K562 (cell line): Measurements from ENCODE around the gene FNBP1. TPM values are rescaled to one million over a fixed set of nuclear protein-coding genes. Genes with fewer than 3 reads are reported as not detected.

Experiments
- ATAC-seq: fragments of 200-7000 bp; cut with Tn5 transposase; 3 replicates; pipeline ENCODE4 v1.9.1; 2020; ENCODE audit warnings: moderate library complexity
- BruUV-seq: library from RNA; stranded (reverse); fragments of 400-500 nt; replicated peaks from 2 replicates; lab custom pipeline; 2021; lab: Mats Ljungman, UMichigan
- CTCF ChIA-PET: fragments of 300-600 bp; formaldehyde crosslinking; extraction: SDS; loops from one replicate; lab custom pipeline; 2021; ENCODE audit warnings: low intra/inter-chr PET ratio; lab: Yijun Ruan, JAX
- POLR2A ChIA-PET: fragments of 300-600, 350-650 bp; sonication (Branson Sonifier 250); formaldehyde crosslinking; extraction: SDS; loops from one replicate; lab custom pipeline; 2021; ENCODE audit warnings: antibody characterized with exemption, inconsistent platforms; lab: Yijun Ruan, JAX
- DNase-seq, 4 experiments: peaks; one replicate each; pipeline versions ENCODE4 v3.0.0 to v3.0.0-alpha.2; 2011 to 2018; ENCODE audit warnings: low spot score in 3 of 4, mixed read lengths in 3 of 4; ENCODE audit errors: extremely low read depth in 1 of 4
- FAIRE-seq: peaks from 2 replicates; lab custom pipeline; 2011; peaks lifted over from hg19 to GRCh38; lab: Jason Lieb, UNC
- H2AFZ ChIP-seq: 2 replicates; pipeline ENCODE4 v1.6.0; 2011; ENCODE audit warnings: low read depth, low read length, control low read depth, inconsistent platforms
- H3K27ac ChIP-seq: fragments of 200-600 bp; 3 replicates; pipeline ENCODE4 v1.8.0; 2011; ENCODE audit warnings: low read depth, mild to moderate bottlenecking, control low read depth, inconsistent platforms, low read length, moderate library complexity, mixed read lengths; ENCODE audit errors: extremely low read depth
- H3K27me3 ChIP-seq, 2 experiments: fragments of 300-600 bp in 1 of 2; 2 replicates in 1 of 2; 3 replicates in 1 of 2; pipeline versions ENCODE4 v1.6.0 to v1.8.0; 2011; ENCODE audit warnings: inconsistent platforms in 2 of 2, low read length in 2 of 2, mild to moderate bottlenecking in 1 of 2, mixed read lengths in 1 of 2, moderate library complexity in 1 of 2; ENCODE audit not compliant: control insufficient read depth in 2 of 2, insufficient read depth in 2 of 2
- H3K36me3 ChIP-seq: fragments of 300-600 bp; 3 replicates; pipeline ENCODE4 v1.8.0; 2011; ENCODE audit warnings: mild to moderate bottlenecking, low read length, inconsistent platforms; ENCODE audit not compliant: control insufficient read depth, insufficient read depth
- H3K4me1 ChIP-seq, 2 experiments: fragments of 200-600 bp in 1 of 2; replicated peaks in 1 of 2; 2 replicates in 1 of 2; 3 replicates in 1 of 2; pipeline versions ENCODE4 v1.5.1 to v1.8.0; 2011; ENCODE audit warnings: inconsistent platforms in 2 of 2, low read length in 2 of 2, mild to moderate bottlenecking in 1 of 2, mixed read lengths in 1 of 2, moderate library complexity in 1 of 2; ENCODE audit not compliant: control insufficient read depth in 2 of 2, insufficient read depth in 2 of 2
- H3K4me2 ChIP-seq: 2 replicates; pipeline ENCODE4 v1.6.1; 2011; ENCODE audit warnings: low read length, control low read depth, inconsistent platforms, mixed read lengths; ENCODE audit not compliant: insufficient read depth
- H3K4me3 ChIP-seq: fragments of 200-600 bp; sonication (generic), shearing (Covaris generic); 2 replicates; pipeline ENCODE4 v1.5.1; 2016; ENCODE audit warnings: control low read depth, inconsistent platforms
- H3K79me2 ChIP-seq: fragments of 200-600 bp; 3 replicates; pipeline ENCODE4 v1.8.0; 2011; ENCODE audit warnings: low read length, inconsistent platforms; ENCODE audit not compliant: control insufficient read depth, insufficient read depth
- H3K9ac ChIP-seq, 2 experiments: 2 replicates each; pipeline versions ENCODE4 v1.6.0 to v1.6.1; 2011; ENCODE audit warnings: low read depth in 2 of 2, low read length in 2 of 2, control low read depth in 1 of 2, inconsistent platforms in 1 of 2, mild to moderate bottlenecking in 1 of 2, mixed read lengths in 1 of 2; ENCODE audit not compliant: insufficient read depth in 1 of 2
- H3K9me1 ChIP-seq: one replicate; pipeline ENCODE4 v1.6.0; 2011; ENCODE audit warnings: inconsistent platforms, mild to moderate bottlenecking, low read length, moderate library complexity; ENCODE audit not compliant: control insufficient read depth, insufficient read depth
- H3K9me3 ChIP-seq: replicated peaks from 2 replicates; pipeline ENCODE4 v1.5.1; 2011; ENCODE audit warnings: low read depth, low read length, inconsistent platforms; ENCODE audit not compliant: control insufficient read depth, insufficient read depth
- H4K20me1 ChIP-seq: replicated peaks from 2 replicates; pipeline ENCODE4 v1.6.1; 2011; ENCODE audit warnings: low read length, inconsistent platforms, mixed read lengths; ENCODE audit not compliant: control insufficient read depth, insufficient read depth
- RBFOX2 ChIP-seq: fragments of 200-400 bp; formaldehyde crosslinking; IDR thresholded peaks from 2 replicates; pipeline ENCODE4 v1.6.1; 2017; ENCODE audit warnings: low read depth, mild to moderate bottlenecking, low read length, moderate library complexity
- WGBS: fragments of 100-300 bp; shearing (Covaris generic); methylation state at CpG from one replicate; pipeline ENCODE4 v1.1.6; 2016; ENCODE audit warnings: low coverage, mixed read lengths; ENCODE audit not compliant: insufficient coverage; ENCODE audit errors: missing lambda C conversion rate; 5-methylcytosine and 5-hydroxymethylcytosine counted together
- in situ Hi-C: fragments of 300-500 bp; cut with MboI; formaldehyde crosslinking; loops from 4 replicates; pipeline ENCODE4 v1.15.0; 2018; ENCODE audit warnings: inconsistent platforms, mixed read lengths
- intact Hi-C: fragments of 100-400 bp; cut with micrococcal nuclease; formaldehyde crosslinking; loops from 2 replicates; pipeline ENCODE4 v1.14.2; 2022
- polyA plus RNA-seq, 8 experiments: library from polyadenylated mRNA; depleted of rRNA in 4 of 8; stranded (reverse) in 5 of 8; unstranded in 3 of 8; fragments of >200 nt; fragmentation: Nextera tagmentation in 2 of 8; fragmentation: Illumina TruSeq in 1 of 8; extraction: Ambion mirVana in 2 of 8; extraction: Trizol in 1 of 8; gene quantifications; 2 replicates each; pipeline versions ENCODE4 v1.2.1 to v1.2.3, GENCODE V29; 2011 to 2014; ENCODE audit warnings: inconsistent platforms in 1 of 8, missing spikeins in 1 of 8
- total RNA-seq, 7 experiments: library from RNA; depleted of rRNA in 6 of 7; stranded (reverse); fragments of >200 nt in 6 of 7; fragmentation: Illumina TruSeq in 2 of 7; extraction: Trizol in 2 of 7; gene quantifications; 2 replicates each; pipeline versions ENCODE4 v1.2.1 to v1.2.3, GENCODE V29; 2011 to 2021; ENCODE audit warnings: low replicate concordance in 1 of 7
- TF ChIP-seq, protein P1 (sequence below): fragments of 250-450 bp; sonication (Bioruptor Pico); IDR thresholded peaks from 2 replicates; pipeline ENCODE4 v1.8.0; 2021; ENCODE audit warnings: borderline replicate concordance, mild to moderate bottlenecking, moderate library complexity; ENCODE audit not compliant: poor library complexity, severe bottlenecking

Gene FNBP1
- total and polyA plus RNA-seq, 9 of the 15 experiments (the other 6 are each of a cell fraction or from before 2014, with no cell fraction given) = 1.8 to 14.9 (median 7.6) TPM

DNA sequence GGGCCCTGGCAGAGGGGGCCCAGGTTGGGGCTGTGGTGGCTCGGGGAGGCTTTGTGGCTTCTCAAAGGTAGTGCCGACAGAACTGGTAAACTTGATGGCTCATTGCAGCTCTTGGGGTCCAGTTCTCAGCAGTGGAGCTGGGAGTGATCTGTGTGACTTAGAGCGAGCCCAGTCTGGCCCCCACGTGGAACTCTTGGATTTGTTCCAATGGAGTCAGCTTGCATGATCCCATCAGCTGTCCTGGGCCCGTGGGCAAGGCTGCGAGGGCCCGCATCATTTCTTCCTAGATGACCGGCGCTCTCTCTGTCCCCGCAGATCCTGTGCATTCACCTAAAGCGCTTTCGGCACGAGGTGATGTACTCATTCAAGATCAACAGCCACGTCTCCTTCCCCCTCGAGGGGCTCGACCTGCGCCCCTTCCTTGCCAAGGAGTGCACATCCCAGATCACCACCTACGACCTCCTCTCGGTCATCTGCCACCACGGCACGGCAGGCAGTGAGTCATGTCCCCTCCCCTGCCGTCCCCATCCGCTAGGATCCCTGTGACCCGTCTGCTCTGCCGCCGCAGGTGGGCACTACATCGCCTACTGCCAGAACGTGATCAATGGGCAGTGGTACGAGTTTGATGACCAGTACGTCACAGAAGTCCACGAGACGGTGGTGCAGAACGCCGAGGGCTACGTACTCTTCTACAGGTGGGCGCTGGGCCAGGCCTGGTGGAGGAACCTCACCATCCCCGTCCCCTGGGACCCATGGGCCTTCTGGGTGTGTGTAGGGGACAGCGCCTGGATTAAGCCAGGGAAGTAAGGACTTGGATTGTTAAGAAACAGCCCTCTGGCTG, 168.5 kb downstream of the FNBP1 start:
- Histone ChIP-seq H3K9me1 (no peaks in the 10 kb centered on the region), H3K9ac (peak overlapping the region in 1 of 2 experiments; percentile 53; a peak in 2 of 4 replicates), H3K36me3 (peaks cover 61% of the 10 kb centered on the region), H3K79me2 (peaks cover 3% of the 10 kb centered on the region), H4K20me1 (no peaks in the 10 kb centered on the region), H3K27me3 (no peaks in the 10 kb centered on the region), H3K27ac (no peak overlapping the region), H3K4me2 (no peak overlapping the region), H3K4me1 (peaks cover 0 to 49% of the 10 kb centered on the region in 2 experiments; a peak in 3 of 5 replicates), H3K4me3 (no peak overlapping the region), H2AFZ (no peak overlapping the region), H3K9me3 (no peaks in the 10 kb centered on the region)
- BruUV-seq = no TSS peak
- in situ Hi-C loops (no loop called here), intact Hi-C loops (no loop called here)
- DNase-seq = no peak
- CTCF ChIA-PET = no interaction called here
- TF ChIP-seq, protein P1, sequence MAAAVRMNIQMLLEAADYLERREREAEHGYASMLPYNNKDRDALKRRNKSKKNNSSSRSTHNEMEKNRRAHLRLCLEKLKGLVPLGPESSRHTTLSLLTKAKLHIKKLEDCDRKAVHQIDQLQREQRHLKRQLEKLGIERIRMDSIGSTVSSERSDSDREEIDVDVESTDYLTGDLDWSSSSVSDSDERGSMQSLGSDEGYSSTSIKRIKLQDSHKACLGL (CRISPR knock-in tag) = no peak
- TF ChIP-seq RBFOX2 = peak; percentile 12; the same call in 1 of the 2 replicates
- no peak for ATAC-seq
- POLR2A ChIA-PET = interaction anchor here (0.7 to 2.0 kb wide), 3 partner anchors 8 to 36 kb away, joined by 3 to 7 read pairs (median 3); no protein-coding TSS in a partner anchor
- FAIRE-seq = no peak
- 92% methylated on average over 38 of the region's 38 CpGs for WGBS
